ENCODE results near the gene MIER2.
A peak's percentile ranks its signal among the peaks of the same experiment; 100 is the strongest.
"Not testable (repeated sequence)": the region's sequence is repeated elsewhere in the genome, so short reads cannot be mapped to it uniquely, and the experiment has no call there.

Gene MIER2

GRCh38 chr19:344625-345319 lies at the start of gene MIER2:
Gene MIER2, minus strand, starts transcription at chr19:344796. Its CDS starts 14 bp downstream, at chr19:344782.
- H3K27ac ChIP-seq: peak within 1 kb of the TSS; percentile 78
- peaks cover 31% of the 10 kb centered on the region for H3K36me3 ChIP-seq
- no peaks in the 10 kb centered on the region for H3K27me3 ChIP-seq (ENCODE audit: insufficient read depth, low read depth, severe bottlenecking)
- H3K9me3 ChIP-seq (ENCODE audit: severe bottlenecking): peaks cover 8% of the 10 kb centered on the region
- no peak for TF ChIP-seq CTCF (IDR thresholded peaks at IDR 0.05; ENCODE audit: low read depth, low read length)
- H3K4me3 ChIP-seq (ENCODE audit: low read depth, low read length): peak within 1 kb of the TSS; percentile 65
- DNase-seq: peak; percentile 84

- not testable (repeated sequence) for H3K36me3 ChIP-seq; H3K27me3 ChIP-seq (ENCODE audit: insufficient read depth, low read depth, severe bottlenecking)
Observed at GRCh38 chr19:393560-393959, 49.0 kb upstream of the MIER2 start.

GRCh38 chr19:392375-392970 lies 47.9 kb upstream of the MIER2 start:
- DNase-seq: no peak
- Histone ChIP-seq H3K27me3 (ENCODE audit: insufficient read depth, low read depth, severe bottlenecking) (no peaks in the 10 kb centered on the region), H3K9me3 (ENCODE audit: severe bottlenecking) (peaks cover 5% of the 10 kb centered on the region), H3K27ac (no peak overlapping the region), H3K36me3 (no peaks in the 10 kb centered on the region), H3K4me3 (ENCODE audit: low read depth, low read length) (no peak overlapping the region)
- TF ChIP-seq CTCF (IDR thresholded peaks at IDR 0.05; ENCODE audit: low read depth, low read length): no peak

More at GRCh38 chr19:393560-393959, 49.0 kb upstream of the MIER2 start:
- not testable (repeated sequence) for H3K9me3 ChIP-seq (ENCODE audit: severe bottlenecking); H3K4me3 ChIP-seq (ENCODE audit: low read depth, low read length); DNase-seq; H3K27ac ChIP-seq

GRCh38 chr19:391726-392374 lies 47.3 kb upstream of the MIER2 start:
- DNase-seq: no peak
- peaks cover 5% of the 10 kb centered on the region for H3K9me3 ChIP-seq (ENCODE audit: severe bottlenecking)
- no peak overlapping the region for H3K27ac ChIP-seq
- H3K27me3 ChIP-seq (ENCODE audit: insufficient read depth, low read depth, severe bottlenecking): no peaks in the 10 kb centered on the region
- no peak for TF ChIP-seq CTCF (IDR thresholded peaks at IDR 0.05; ENCODE audit: low read depth, low read length)
- H3K36me3 ChIP-seq: no peaks in the 10 kb centered on the region
- no peak overlapping the region for H3K4me3 ChIP-seq (ENCODE audit: low read depth, low read length)

- H3K4me3 ChIP-seq (ENCODE audit: low read depth, low read length): no peak overlapping the region
- DNase-seq: no peak
- H3K27me3 ChIP-seq (ENCODE audit: insufficient read depth, low read depth, severe bottlenecking): no peaks in the 10 kb centered on the region
- H3K9me3 ChIP-seq (ENCODE audit: severe bottlenecking): peaks cover 5% of the 10 kb centered on the region
- H3K36me3 ChIP-seq: no peaks in the 10 kb centered on the region
- TF ChIP-seq CTCF (IDR thresholded peaks at IDR 0.05; ENCODE audit: low read depth, low read length): no peak
- no peak overlapping the region; the same call in 1 of the 2 replicates for H3K27ac ChIP-seq
Observed at GRCh38 chr19:391207-391557, 46.6 kb upstream of the MIER2 start.

GRCh38 chr19:390386-391206 lies 46.0 kb upstream of the MIER2 start:
- no peaks in the 10 kb centered on the region for H3K27me3 ChIP-seq (ENCODE audit: insufficient read depth, low read depth, severe bottlenecking)
- DNase-seq: peak; percentile 49
- no peak for TF ChIP-seq CTCF (IDR thresholded peaks at IDR 0.05; ENCODE audit: low read depth, low read length)

More at GRCh38 chr19:390386-391206, 46.0 kb upstream of the MIER2 start:
- Histone ChIP-seq H3K27ac (no peak overlapping the region; the same call in 1 of the 2 replicates), H3K4me3 (ENCODE audit: low read depth, low read length) (no peak overlapping the region), H3K36me3 (no peaks in the 10 kb centered on the region), H3K9me3 (ENCODE audit: severe bottlenecking) (peaks cover 5% of the 10 kb centered on the region)

All from WERI-Rb-1 (cell line).